Smooth muscle cell (in vitro differentiated cells): ENCODE measurements around the gene MOGAT1. TPM values are rescaled to one million over a fixed set of nuclear protein-coding genes. Genes with fewer than 3 reads are reported as not detected.
A peak's percentile ranks its signal among the peaks of the same experiment; 100 is the strongest.

ENCODE experiments used
- DNase-seq: peaks from one replicate; lab custom pipeline; 2025; ENCODE audit not compliant: unreplicated experiment; lab: John Stamatoyannopoulos, UW
- H2AFZ ChIP-seq: fragments of 200-600 bp; sonication (generic); 2 replicates; pipeline ENCODE4 v1.6.0; 2016; ENCODE audit warnings: antibody characterized with exemption, low read depth, mild to moderate bottlenecking
- H3F3A ChIP-seq: fragments of 200-600 bp; sonication (generic); 2 replicates; pipeline ENCODE4 v1.6.0; 2017; ENCODE audit warnings: antibody characterized with exemption, low read depth
- H3K27ac ChIP-seq: fragments of 200-600 bp; sonication (generic); 2 replicates; pipeline ENCODE4 v1.5.1; 2016; ENCODE audit warnings: low read depth, mild to moderate bottlenecking
- H3K27me3 ChIP-seq: fragments of 200-600 bp; sonication (generic); 2 replicates; pipeline ENCODE4 v1.6.1; 2016; ENCODE audit warnings: low read depth, mild to moderate bottlenecking
- H3K36me3 ChIP-seq: fragments of 200-600 bp; sonication (generic); 2 replicates; pipeline ENCODE4 v1.5.1; 2016; ENCODE audit warnings: low read depth
- H3K4me1 ChIP-seq: fragments of 200-600 bp; sonication (generic); 2 replicates; pipeline ENCODE4 v1.5.1; 2016; ENCODE audit warnings: low read depth
- H3K4me2 ChIP-seq: fragments of 200-600 bp; sonication (generic); 2 replicates; pipeline ENCODE4 v1.6.0; 2016; ENCODE audit warnings: mild to moderate bottlenecking
- H3K4me3 ChIP-seq: fragments of 200-600 bp; sonication (generic); 2 replicates; pipeline ENCODE4 v1.5.1; 2016; ENCODE audit warnings: mild to moderate bottlenecking
- H3K79me2 ChIP-seq: fragments of 200-600 bp; sonication (generic); 2 replicates; pipeline ENCODE4 v1.6.0; 2016; ENCODE audit warnings: low read depth, mild to moderate bottlenecking
- H3K9ac ChIP-seq: fragments of 200-600 bp; sonication (generic); 2 replicates; pipeline ENCODE4 v1.6.0; 2016; ENCODE audit warnings: low read depth
- H3K9me3 ChIP-seq: fragments of 200-600 bp; sonication (generic); replicated peaks from 2 replicates; pipeline ENCODE4 v1.5.1; 2016; ENCODE audit warnings: low read depth
- H4K20me1 ChIP-seq: fragments of 200-600 bp; sonication (generic); 2 replicates; pipeline ENCODE4 v1.6.0; 2016; ENCODE audit warnings: low read depth
- CTCF ChIP-seq: fragments of 200-600 bp; sonication (generic); IDR thresholded peaks from 2 replicates; pipeline ENCODE4 v1.5.1; 2017; ENCODE audit warnings: borderline replicate concordance, mild to moderate bottlenecking, antibody characterized with exemption; ENCODE audit not compliant: insufficient read depth, poor library complexity, severe bottlenecking
- whole genome bisulfite sequencing: methylation state at CpG from one replicate; pipeline ENCODE4 v1.1.7; 2016; ENCODE audit warnings: low lambda C conversion rate; 5-methylcytosine and 5-hydroxymethylcytosine counted together
- polyA plus RNA-seq: library from polyadenylated mRNA; unstranded; fragments of >200 nt; fragmentation: Nextera tagmentation; extraction: Ambion mirVana; gene quantifications from 2 replicates; pipeline ENCODE4 v1.2.1, GENCODE V29; 2016
- total RNA-seq: library from RNA; depleted of rRNA; stranded (reverse); fragments of >200 nt; gene quantifications from 2 replicates; pipeline ENCODE4 v1.2.3, GENCODE V29; 2014

Gene MOGAT1
- total and polyA plus RNA-seq, 2 experiments from 2014 or later = 0.25 TPM; not detected in 1

GRCh38 chr2:222708274-222708710 is 36.8 kb downstream of the MOGAT1 start:
- Histone ChIP-seq H3K27ac (peak overlapping the region; percentile 93), H2AFZ (no peak overlapping the region), H3K79me2 (no peaks in the 10 kb centered on the region), H3K36me3 (no peaks in the 10 kb centered on the region), H3K9me3 (no peaks in the 10 kb centered on the region), H3K9ac (peak overlapping the region; percentile 30), H3K4me3 (no peak overlapping the region), H4K20me1 (no peaks in the 10 kb centered on the region), H3K4me1 (peaks cover 10% of the 10 kb centered on the region), H3F3A (peaks cover 5% of the 10 kb centered on the region), H3K4me2 (peak overlapping the region; percentile 42), H3K27me3 (no peaks in the 10 kb centered on the region)
- TF ChIP-seq CTCF = peak; percentile 96
- DNase-seq = peak; percentile 39
- WGBS = 22% methylated on average over 12 of the region's 12 CpGs

GRCh38 chr2:222709191-222709891 is 37.9 kb downstream of the MOGAT1 start:
- no peaks in the 10 kb centered on the region for H3K27me3 ChIP-seq
- H3K9me3 ChIP-seq = no peaks in the 10 kb centered on the region
- no peak overlapping the region for H2AFZ ChIP-seq
- peak overlapping the region; percentile 67 for H3K9ac ChIP-seq
- peaks cover 5% of the 10 kb centered on the region for H3F3A ChIP-seq
- H3K4me1 ChIP-seq = peaks cover 6% of the 10 kb centered on the region
- H3K79me2 ChIP-seq = no peaks in the 10 kb centered on the region
- no peaks in the 10 kb centered on the region for H3K36me3 ChIP-seq
- WGBS = 15% methylated on average over 16 of the region's 16 CpGs
- peak overlapping the region; percentile 93 for H3K27ac ChIP-seq
- no peaks in the 10 kb centered on the region for H4K20me1 ChIP-seq
- DNase-seq = peak; percentile 46
- no peak for TF ChIP-seq CTCF
- peak overlapping the region; percentile 67 for H3K4me2 ChIP-seq
- no peak overlapping the region for H3K4me3 ChIP-seq

- TF ChIP-seq CTCF = no peak
- Histone ChIP-seq H3K9me3 (no peaks in the 10 kb centered on the region), H4K20me1 (no peaks in the 10 kb centered on the region), H3K79me2 (no peaks in the 10 kb centered on the region), H3F3A (peaks cover 5% of the 10 kb centered on the region), H3K4me2 (no peak overlapping the region), H3K36me3 (no peaks in the 10 kb centered on the region), H3K27me3 (no peaks in the 10 kb centered on the region), H3K27ac (peak overlapping the region; percentile 93), H3K9ac (no peak overlapping the region), H3K4me1 (peaks cover 6% of the 10 kb centered on the region), H2AFZ (no peak overlapping the region), H3K4me3 (no peak overlapping the region)
- 96% methylated on average over 3 of the region's 3 CpGs for WGBS
- no peak for DNase-seq
These were observed 39.3 kb downstream of the MOGAT1 start for GRCh38 chr2:222710736-222711135.

- H3K9ac ChIP-seq = no peak overlapping the region
- 86% methylated on average over 10 of the region's 10 CpGs for WGBS
- TF ChIP-seq CTCF = no peak
These were observed 40.0 kb downstream of the MOGAT1 start for GRCh38 chr2:222711315-222711940.

More at GRCh38 chr2:222711315-222711940, 40.0 kb downstream of the MOGAT1 start:
- Histone ChIP-seq H3F3A (peaks cover 5% of the 10 kb centered on the region), H3K36me3 (no peaks in the 10 kb centered on the region), H4K20me1 (no peaks in the 10 kb centered on the region), H3K9me3 (no peaks in the 10 kb centered on the region), H3K4me1 (peaks cover 6% of the 10 kb centered on the region), H3K4me3 (no peak overlapping the region), H2AFZ (no peak overlapping the region), H3K27me3 (no peaks in the 10 kb centered on the region), H3K79me2 (no peaks in the 10 kb centered on the region), H3K4me2 (no peak overlapping the region), H3K27ac (no peak overlapping the region)
- no peak for DNase-seq
